Astrocyte (in vitro differentiated cells and primary cell): ENCODE results near the gene TAF1C. TPM values are rescaled to one million over a fixed set of nuclear protein-coding genes. Genes with fewer than 3 reads are reported as not detected.

ENCODE experiments used
- DNase-seq: peaks from one replicate; pipeline ENCODE4 v3.0.0-alpha.2; 2010; ENCODE audit warnings: low read depth
- FAIRE-seq: peaks from 2 replicates; lab custom pipeline; 2011; peaks lifted over from hg19 to GRCh38; lab: Jason Lieb, UNC
- H2AFZ ChIP-seq: 2 replicates; pipeline ENCODE4 v1.6.0; 2012; ENCODE audit warnings: low read depth, low read length, inconsistent platforms
- H3K27ac ChIP-seq: 2 replicates; pipeline ENCODE4 v1.5.1; 2011; ENCODE audit warnings: low read depth, low read length, inconsistent platforms
- H3K27me3 ChIP-seq: 2 replicates; pipeline ENCODE4 v1.6.0; 2011; ENCODE audit warnings: low read length, inconsistent platforms; ENCODE audit not compliant: insufficient read depth
- H3K36me3 ChIP-seq: 2 replicates; pipeline ENCODE4 v1.5.1; 2011; ENCODE audit warnings: low read length, inconsistent platforms; ENCODE audit not compliant: insufficient read depth
- H3K4me1 ChIP-seq: 2 replicates; pipeline ENCODE4 v1.5.1; 2011; ENCODE audit warnings: low read length, inconsistent platforms; ENCODE audit not compliant: insufficient read depth
- H3K4me2 ChIP-seq: 2 replicates; pipeline ENCODE4 v1.6.0; 2012; ENCODE audit warnings: low read length, inconsistent platforms
- H3K4me3 ChIP-seq: 2 replicates; pipeline ENCODE4 v1.5.1; 2011; ENCODE audit warnings: low read depth, mild to moderate bottlenecking, low read length, inconsistent platforms; ENCODE audit not compliant: insufficient read depth
- H3K79me2 ChIP-seq: 2 replicates; pipeline ENCODE4 v1.6.0; 2012; ENCODE audit warnings: mild to moderate bottlenecking, low read length, inconsistent platforms; ENCODE audit not compliant: insufficient read depth
- H3K9ac ChIP-seq: 2 replicates; pipeline ENCODE4 v1.6.0; 2012; ENCODE audit warnings: mild to moderate bottlenecking, low read length, inconsistent platforms
- H3K9me3 ChIP-seq: 2 replicates; pipeline ENCODE4 v1.5.1; 2012; ENCODE audit warnings: low read depth, mild to moderate bottlenecking, low read length, inconsistent platforms; ENCODE audit not compliant: insufficient read depth
- H4K20me1 ChIP-seq: 2 replicates; pipeline ENCODE4 v1.6.0; 2012; ENCODE audit warnings: low read length, inconsistent platforms; ENCODE audit not compliant: insufficient read depth
- H3K27ac Mint-ChIP-seq: one replicate; pipeline ENCODE4 v1.8.0; 2021; ENCODE audit warnings: mild to moderate bottlenecking, mixed read lengths; ENCODE audit not compliant: unreplicated experiment
- H3K27me3 Mint-ChIP-seq: one replicate; pipeline ENCODE4 v1.8.0; 2021; ENCODE audit warnings: low read depth, mixed read lengths; ENCODE audit not compliant: unreplicated experiment
- H3K36me3 Mint-ChIP-seq: one replicate; pipeline ENCODE4 v1.8.0; 2021; ENCODE audit warnings: low read depth, mixed read lengths; ENCODE audit not compliant: unreplicated experiment
- H3K4me1 Mint-ChIP-seq: one replicate; pipeline ENCODE4 v1.8.0; 2021; ENCODE audit warnings: low read depth, mixed read lengths; ENCODE audit not compliant: unreplicated experiment
- H3K4me3 Mint-ChIP-seq: one replicate; pipeline ENCODE4 v1.8.0; 2021; ENCODE audit warnings: mild to moderate bottlenecking, moderate library complexity, mixed read lengths; ENCODE audit not compliant: unreplicated experiment
- H3K9me3 Mint-ChIP-seq: one replicate; pipeline ENCODE4 v1.8.0; 2021; ENCODE audit warnings: mild to moderate bottlenecking, mixed read lengths; ENCODE audit not compliant: unreplicated experiment
- EZH2 ChIP-seq: IDR thresholded peaks from 2 replicates; pipeline ENCODE4 v1.6.1; 2012; ENCODE audit warnings: mild to moderate bottlenecking, low read length, inconsistent platforms; ENCODE audit not compliant: insufficient read depth
- total RNA-seq: library from RNA; stranded (reverse); gene quantifications from 2 replicates; pipeline ENCODE4 v1.2.1, GENCODE V29; 2021
- TF ChIP-seq, protein P1 (sequence below): IDR thresholded peaks from 2 replicates; pipeline ENCODE4 v1.5.1; 2011; ENCODE audit warnings: low read depth, mild to moderate bottlenecking, inconsistent platforms, low read length, moderate library complexity; ENCODE audit not compliant: insufficient read depth

TAF1C gene
- total RNA-seq, 1 donor from 2014 or later = 34.1 TPM

DNA sequence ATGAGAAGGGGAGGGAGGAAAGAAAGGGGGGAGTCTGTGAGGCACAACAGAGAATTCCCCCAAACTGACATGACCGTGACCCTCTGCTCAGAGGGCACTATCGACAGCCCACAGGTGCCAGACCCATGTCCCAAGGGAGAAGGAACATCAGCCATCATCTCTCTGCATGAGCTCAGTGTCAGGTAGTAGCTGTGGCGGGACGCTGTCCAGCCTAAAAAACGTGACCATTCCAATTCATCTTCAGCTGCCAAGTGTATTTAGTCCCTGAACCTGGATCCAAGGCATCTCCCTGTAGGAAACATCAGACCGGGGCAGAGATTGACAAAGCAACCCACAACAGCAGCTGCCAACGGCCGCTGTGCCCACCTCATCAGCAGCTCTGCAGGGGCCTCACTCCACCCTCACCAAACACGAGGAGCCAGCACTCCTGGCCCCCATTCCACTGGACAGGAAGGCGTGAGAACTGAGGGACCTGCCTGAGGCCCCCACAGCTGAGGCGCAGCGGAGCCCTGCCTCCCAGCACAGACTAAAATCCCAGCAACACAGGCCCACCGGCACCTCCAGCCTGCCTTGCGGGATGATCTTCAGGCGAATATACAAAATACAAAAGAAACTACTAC, 8.6 kb downstream of the TAF1C start:
- Mint-ChIP-seq H3K4me1 (peaks cover 34% of the 10 kb centered on the region), H3K4me3 (no peak overlapping the region), H3K27me3 (no peaks in the 10 kb centered on the region), H3K27ac (peak overlapping the region; percentile 79), H3K9me3 (no peaks in the 10 kb centered on the region), H3K36me3 (peaks cover 6% of the 10 kb centered on the region)
- peaks cover 32% of the 10 kb centered on the region for H4K20me1 ChIP-seq
- no peak for FAIRE-seq
- no peak overlapping the region for H3K4me3 ChIP-seq
- H3K9me3 ChIP-seq = no peaks in the 10 kb centered on the region
- peak overlapping the region; percentile 43 for H3K27ac ChIP-seq
- DNase-seq = no peak
- H3K9ac ChIP-seq = no peak overlapping the region
- H3K27me3 ChIP-seq = no peaks in the 10 kb centered on the region
- peaks cover 6% of the 10 kb centered on the region for H3K79me2 ChIP-seq
- H3K4me2 ChIP-seq = peak overlapping the region; percentile 71
- no peaks in the 10 kb centered on the region for H3K36me3 ChIP-seq
- no peak overlapping the region for H2AFZ ChIP-seq
- peaks cover 18% of the 10 kb centered on the region for H3K4me1 ChIP-seq
- TF ChIP-seq, protein P1, sequence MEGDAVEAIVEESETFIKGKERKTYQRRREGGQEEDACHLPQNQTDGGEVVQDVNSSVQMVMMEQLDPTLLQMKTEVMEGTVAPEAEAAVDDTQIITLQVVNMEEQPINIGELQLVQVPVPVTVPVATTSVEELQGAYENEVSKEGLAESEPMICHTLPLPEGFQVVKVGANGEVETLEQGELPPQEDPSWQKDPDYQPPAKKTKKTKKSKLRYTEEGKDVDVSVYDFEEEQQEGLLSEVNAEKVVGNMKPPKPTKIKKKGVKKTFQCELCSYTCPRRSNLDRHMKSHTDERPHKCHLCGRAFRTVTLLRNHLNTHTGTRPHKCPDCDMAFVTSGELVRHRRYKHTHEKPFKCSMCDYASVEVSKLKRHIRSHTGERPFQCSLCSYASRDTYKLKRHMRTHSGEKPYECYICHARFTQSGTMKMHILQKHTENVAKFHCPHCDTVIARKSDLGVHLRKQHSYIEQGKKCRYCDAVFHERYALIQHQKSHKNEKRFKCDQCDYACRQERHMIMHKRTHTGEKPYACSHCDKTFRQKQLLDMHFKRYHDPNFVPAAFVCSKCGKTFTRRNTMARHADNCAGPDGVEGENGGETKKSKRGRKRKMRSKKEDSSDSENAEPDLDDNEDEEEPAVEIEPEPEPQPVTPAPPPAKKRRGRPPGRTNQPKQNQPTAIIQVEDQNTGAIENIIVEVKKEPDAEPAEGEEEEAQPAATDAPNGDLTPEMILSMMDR = no peak
- TF ChIP-seq EZH2 = no peak

DNA sequence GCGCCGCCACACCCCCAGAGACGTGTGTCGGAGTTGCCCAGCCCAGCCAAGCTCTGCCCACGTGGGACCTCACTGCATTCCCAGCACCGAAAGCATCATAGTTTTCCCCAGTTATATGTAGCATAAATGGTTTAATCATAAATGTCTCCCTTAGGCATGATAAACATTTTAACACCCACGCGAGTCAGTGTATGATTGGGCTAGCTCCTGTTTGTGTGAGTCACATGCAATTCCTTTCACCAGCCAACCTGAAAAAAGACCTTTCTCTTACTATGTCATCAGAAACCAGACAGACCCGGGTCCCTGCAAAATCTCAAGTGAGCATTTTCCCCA, 9.2 kb downstream of the TAF1C start:
- peak overlapping the region; percentile 79 for H3K27ac Mint-ChIP-seq
- H3K27me3 Mint-ChIP-seq = no peaks in the 10 kb centered on the region
- H3K36me3 Mint-ChIP-seq = peaks cover 4% of the 10 kb centered on the region
- Histone ChIP-seq H3K9me3 (no peaks in the 10 kb centered on the region), H3K9ac (no peak overlapping the region), H3K4me2 (peak overlapping the region; percentile 71), H3K27ac (peak overlapping the region; percentile 43), H3K79me2 (peaks cover 1% of the 10 kb centered on the region), H3K36me3 (no peaks in the 10 kb centered on the region), H3K4me3 (no peak overlapping the region), H2AFZ (no peak overlapping the region), H3K4me1 (peaks cover 18% of the 10 kb centered on the region), H3K27me3 (no peaks in the 10 kb centered on the region), H4K20me1 (peaks cover 28% of the 10 kb centered on the region)
- no peak overlapping the region for H3K4me3 Mint-ChIP-seq
- no peaks in the 10 kb centered on the region for H3K9me3 Mint-ChIP-seq
- FAIRE-seq (peak; percentile 34), DNase-seq (peak; percentile 83)
- no peak for TF ChIP-seq EZH2
- TF ChIP-seq, protein P1 = no peak
- H3K4me1 Mint-ChIP-seq = peaks cover 34% of the 10 kb centered on the region
